Measurements from ENCODE around the gene KLF9. TPM values are rescaled to one million over a fixed set of nuclear protein-coding genes. Genes with fewer than 3 reads are reported as not detected.
"Not testable (repeated sequence)": the region's sequence is repeated elsewhere in the genome, so short reads cannot be mapped to it uniquely, and the experiment has no call there.

KLF9 gene
- total RNA-seq, 1 donor from 2014 or later, result 9.8 TPM

GRCh38 chr9:70405808-70406433 is 8.5 kb downstream of the KLF9 start:
- FAIRE-seq (no peak), DNase-seq (ENCODE audit: low spot score in 2 of 2) (no peak)

- FAIRE-seq (no peak), DNase-seq (ENCODE audit: low spot score in 2 of 2) (no peak)
Observed at GRCh38 chr9:70404261-70404660, 10.2 kb downstream of the KLF9 start.

- FAIRE-seq (no peak), DNase-seq (ENCODE audit: low spot score in 2 of 2) (no peak)
Observed at GRCh38 chr9:70403618-70404025, 10.8 kb downstream of the KLF9 start.

- DNase-seq (ENCODE audit: low spot score in 2 of 2) (no peak), FAIRE-seq (no peak)
Observed at GRCh38 chr9:70403166-70403565, 11.3 kb downstream of the KLF9 start.

GRCh38 chr9:70402213-70402612 is 12.2 kb downstream of the KLF9 start:
- no peak for DNase-seq (ENCODE audit: low spot score in 2 of 2)
- FAIRE-seq, result no peak

GRCh38 chr9:70401241-70401640 is 13.2 kb downstream of the KLF9 start:
- FAIRE-seq; DNase-seq (ENCODE audit: low spot score in 2 of 2): not testable (repeated sequence)

- FAIRE-seq, result no peak
- no peak for DNase-seq (ENCODE audit: low spot score in 2 of 2)
Observed at GRCh38 chr9:70400107-70400892, 14.2 kb downstream of the KLF9 start.

GRCh38 chr9:70399141-70399540 is 15.3 kb downstream of the KLF9 start:
- no peak for FAIRE-seq
- DNase-seq (ENCODE audit: low spot score in 2 of 2), result no peak

- DNase-seq (ENCODE audit: low spot score in 2 of 2), result no peak
- no peak for FAIRE-seq
Observed at GRCh38 chr9:70398145-70398556, 16.3 kb downstream of the KLF9 start.

GRCh38 chr9:70395652-70396051 is 18.8 kb downstream of the KLF9 start:
- no peak for FAIRE-seq
- no peak for DNase-seq (ENCODE audit: low spot score in 2 of 2)

- FAIRE-seq, result no peak
- no peak for DNase-seq (ENCODE audit: low spot score in 2 of 2)
Observed at GRCh38 chr9:70392850-70393249, 21.6 kb downstream of the KLF9 start.

GRCh38 chr9:70392189-70392588 is 22.3 kb downstream of the KLF9 start:
- no peak for FAIRE-seq
- DNase-seq (ENCODE audit: low spot score in 2 of 2), result no peak

- FAIRE-seq (no peak), DNase-seq (ENCODE audit: low spot score in 2 of 2) (no peak)
Observed at GRCh38 chr9:70390933-70391341, 23.5 kb downstream of the KLF9 start.

GRCh38 chr9:70389621-70390266 is 24.7 kb downstream of the KLF9 start:
- FAIRE-seq (no peak), DNase-seq (ENCODE audit: low spot score in 2 of 2) (no peak)

GRCh38 chr9:70389188-70389587 is 25.3 kb downstream of the KLF9 start:
- FAIRE-seq, result no peak
- no peak for DNase-seq (ENCODE audit: low spot score in 2 of 2)

- FAIRE-seq, result no peak
- no peak for DNase-seq (ENCODE audit: low spot score in 2 of 2)
Observed at GRCh38 chr9:70387663-70388062, 26.8 kb downstream of the KLF9 start.

GRCh38 chr9:70385426-70385825 is 29.0 kb downstream of the KLF9 start:
- DNase-seq (ENCODE audit: low spot score in 2 of 2) (no peak), FAIRE-seq (no peak)

GRCh38 chr9:70382709-70383605 is 31.5 kb downstream of the KLF9 start:
- no peak for DNase-seq (ENCODE audit: low spot score in 2 of 2)
- no peak for FAIRE-seq

- FAIRE-seq (no peak), DNase-seq (ENCODE audit: low spot score in 2 of 2) (no peak)
Observed at GRCh38 chr9:70382046-70382708, 32.3 kb downstream of the KLF9 start.
